HG02884 (cell line): ENCODE results near the gene ITGB8.

ENCODE experiments used
- ATAC-seq: cut with Tn5 transposase; IDR thresholded peaks from one replicate; pipeline ENCODE4 v1.9.1; 2021; ENCODE audit warnings: mild to moderate bottlenecking, moderate library complexity; ENCODE audit not compliant: unreplicated experiment

Gene ITGB8

GRCh38 chr7:20450536-20450935, 119.8 kb downstream of the ITGB8 start:
- no peak for ATAC-seq

GRCh38 chr7:20454202-20454601, 123.5 kb downstream of the ITGB8 start:
- no peak for ATAC-seq

- ATAC-seq = no peak
These were observed 126.0 kb downstream of the ITGB8 start for GRCh38 chr7:20456701-20457100.

DNA sequence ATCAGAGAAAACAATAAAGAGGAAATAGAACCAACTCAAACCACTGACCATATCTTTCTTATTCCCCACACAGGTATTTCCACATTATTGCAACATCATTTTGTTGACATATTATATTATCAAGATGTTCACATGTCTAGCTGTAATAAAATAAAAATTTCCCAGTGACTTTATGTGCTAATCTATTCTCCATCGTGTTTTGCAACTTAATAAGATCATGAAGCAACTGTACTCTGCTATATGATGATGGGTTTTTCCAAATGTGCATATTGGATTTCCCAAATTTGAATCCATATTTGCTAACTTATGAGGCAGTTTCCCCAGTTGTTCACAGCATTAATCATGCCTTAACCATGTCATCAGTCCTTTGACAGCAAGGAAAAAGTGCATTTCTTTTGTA, 127.8 kb downstream of the ITGB8 start:
- ATAC-seq = no peak

- no peak for ATAC-seq
These were observed 128.7 kb downstream of the ITGB8 start for GRCh38 chr7:20459419-20459818.

GRCh38 chr7:20464891-20465290, 134.2 kb downstream of the ITGB8 start:
- ATAC-seq = no peak
